ENCODE data around the gene BDH2.

The BDH2 gene

DNA sequence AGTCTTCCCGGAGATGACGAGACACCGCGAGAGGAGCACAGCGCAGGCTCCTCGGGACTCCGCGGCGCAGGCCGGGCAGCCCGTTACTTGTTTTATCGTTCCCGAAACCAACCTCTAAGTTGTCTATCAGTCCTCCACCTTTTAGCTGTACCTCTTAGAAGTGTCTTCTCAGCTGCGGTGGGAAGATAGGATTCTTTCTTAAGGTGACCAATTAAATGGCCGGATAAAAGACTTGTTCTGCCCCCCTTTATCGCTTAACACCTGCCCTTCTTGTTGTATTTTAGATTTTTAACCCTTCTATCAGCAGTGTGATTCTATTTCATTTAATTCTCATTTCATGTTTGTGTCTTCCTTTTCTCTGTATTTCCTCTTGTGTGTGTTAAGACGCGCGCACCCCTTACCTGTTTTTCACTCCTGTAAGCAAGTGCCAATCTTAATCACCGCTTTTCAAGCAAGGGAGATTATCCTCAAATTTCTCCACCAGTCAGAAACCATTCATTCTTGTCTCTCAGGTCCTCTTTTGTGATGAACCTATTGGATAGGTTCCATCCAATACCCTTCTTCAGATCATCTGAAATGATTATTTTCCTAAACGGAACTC, 22.8 kb downstream of the BDH2 start, which contains the start of gene SLC9B2:
Gene SLC9B2, minus strand, starts transcription at position 15 of the 601 bp plus-strand sequence. CDS start 9,211 bp downstream, outside the sequence.
- TF ChIP-seq, protein P1, sequence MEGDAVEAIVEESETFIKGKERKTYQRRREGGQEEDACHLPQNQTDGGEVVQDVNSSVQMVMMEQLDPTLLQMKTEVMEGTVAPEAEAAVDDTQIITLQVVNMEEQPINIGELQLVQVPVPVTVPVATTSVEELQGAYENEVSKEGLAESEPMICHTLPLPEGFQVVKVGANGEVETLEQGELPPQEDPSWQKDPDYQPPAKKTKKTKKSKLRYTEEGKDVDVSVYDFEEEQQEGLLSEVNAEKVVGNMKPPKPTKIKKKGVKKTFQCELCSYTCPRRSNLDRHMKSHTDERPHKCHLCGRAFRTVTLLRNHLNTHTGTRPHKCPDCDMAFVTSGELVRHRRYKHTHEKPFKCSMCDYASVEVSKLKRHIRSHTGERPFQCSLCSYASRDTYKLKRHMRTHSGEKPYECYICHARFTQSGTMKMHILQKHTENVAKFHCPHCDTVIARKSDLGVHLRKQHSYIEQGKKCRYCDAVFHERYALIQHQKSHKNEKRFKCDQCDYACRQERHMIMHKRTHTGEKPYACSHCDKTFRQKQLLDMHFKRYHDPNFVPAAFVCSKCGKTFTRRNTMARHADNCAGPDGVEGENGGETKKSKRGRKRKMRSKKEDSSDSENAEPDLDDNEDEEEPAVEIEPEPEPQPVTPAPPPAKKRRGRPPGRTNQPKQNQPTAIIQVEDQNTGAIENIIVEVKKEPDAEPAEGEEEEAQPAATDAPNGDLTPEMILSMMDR (IDR thresholded peaks at IDR 0.05; ENCODE audit: control extremely low read depth, extremely low read depth, low read depth, missing control alignments), result no peak
- ChIA-PET CTCF (interaction anchor here (0.7 to 10.4 kb wide), 4 partner anchors 15 to 456 kb away, joined by 3 to 128 read pairs (median 5); no protein-coding TSS in a partner anchor), POLR2A (no interaction called here)
- DNase-seq (ENCODE audit: extremely low spot score), result peak; percentile 16

DNA sequence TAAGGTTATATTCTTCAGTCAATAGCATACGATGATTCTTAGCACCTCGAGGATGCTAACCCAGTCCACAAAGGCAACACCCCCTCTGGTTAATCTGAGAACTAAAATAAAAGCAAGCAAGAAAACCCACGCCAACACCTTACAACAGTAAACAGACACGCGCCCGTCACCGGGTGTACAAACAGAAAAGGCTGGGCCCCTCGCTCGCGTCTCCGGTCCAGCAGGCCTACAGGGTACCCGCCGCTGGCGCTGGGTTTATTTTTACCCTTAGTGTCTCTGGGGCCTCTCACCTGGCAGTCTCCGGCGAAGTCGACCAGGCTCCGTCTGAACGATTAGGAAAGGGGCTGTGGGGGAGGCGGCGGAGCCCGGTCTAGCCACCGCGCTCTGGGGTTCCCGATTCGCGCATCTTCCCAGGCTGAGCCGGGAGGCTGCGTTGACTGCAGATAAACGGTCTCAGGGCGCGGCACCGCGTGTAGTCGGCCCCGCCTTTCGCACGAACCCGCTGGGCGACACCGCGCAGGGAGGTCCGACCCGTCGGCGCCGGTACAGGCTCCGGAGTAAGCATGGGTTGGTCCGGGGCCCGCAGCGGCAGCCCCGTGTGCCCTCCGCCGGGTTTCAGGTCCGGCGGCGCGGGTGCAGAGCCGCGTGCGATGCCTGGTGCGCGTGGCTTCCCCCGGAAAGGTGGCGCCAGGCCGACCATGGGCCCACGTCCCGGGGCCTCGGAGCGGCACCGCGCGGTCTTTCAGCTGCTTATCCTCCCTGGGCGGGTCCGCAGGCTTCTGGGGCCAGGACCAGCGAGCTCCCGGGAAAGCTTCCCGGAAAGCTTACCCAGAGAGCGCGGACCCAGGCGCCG, 23.5 kb downstream of the BDH2 start:
- DNase-seq (ENCODE audit: extremely low spot score), result peak; percentile 70
- ChIA-PET POLR2A (no interaction called here), CTCF (interaction anchor here (0.7 to 10.4 kb wide), 7 partner anchors 8 to 456 kb away, joined by 3 to 128 read pairs (median 4); no protein-coding TSS in a partner anchor)
- TF ChIP-seq, protein P1 (IDR thresholded peaks at IDR 0.05; ENCODE audit: control extremely low read depth, extremely low read depth, low read depth, missing control alignments), result no peak

DNA sequence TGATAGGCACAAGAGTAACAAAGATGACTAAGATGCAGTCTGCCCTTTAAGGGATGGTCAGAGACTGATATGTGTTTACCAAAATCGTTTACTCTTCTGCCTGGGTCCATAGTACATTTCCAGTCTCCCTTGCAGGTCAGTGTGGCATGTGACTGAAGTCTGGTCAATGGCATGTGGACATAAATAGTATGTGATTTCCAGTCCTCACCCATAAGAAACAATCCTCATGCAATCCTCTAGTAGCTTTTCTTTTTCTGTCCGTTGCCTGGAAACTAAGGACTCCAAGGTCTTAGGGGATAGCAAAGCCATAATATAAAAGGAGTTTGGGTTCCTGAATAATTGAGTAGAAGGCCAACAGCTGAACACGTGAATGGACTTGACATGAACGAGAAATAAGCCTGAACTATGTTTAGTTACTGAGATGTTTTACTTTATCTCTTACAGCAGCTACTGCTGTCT, 24.2 kb downstream of the BDH2 start:
- POLR2A ChIA-PET, result no interaction called here
- CTCF ChIA-PET, result interaction anchor here (0.8 to 10.4 kb wide), 6 partner anchors 9 to 29 kb away, joined by 3 to 128 read pairs (median 4); partner anchors contain the start of gene BDH2
- peak; percentile 9 for DNase-seq (ENCODE audit: extremely low spot score)
- TF ChIP-seq, protein P1 (IDR thresholded peaks at IDR 0.05; ENCODE audit: control extremely low read depth, extremely low read depth, low read depth, missing control alignments), result no peak

DNA sequence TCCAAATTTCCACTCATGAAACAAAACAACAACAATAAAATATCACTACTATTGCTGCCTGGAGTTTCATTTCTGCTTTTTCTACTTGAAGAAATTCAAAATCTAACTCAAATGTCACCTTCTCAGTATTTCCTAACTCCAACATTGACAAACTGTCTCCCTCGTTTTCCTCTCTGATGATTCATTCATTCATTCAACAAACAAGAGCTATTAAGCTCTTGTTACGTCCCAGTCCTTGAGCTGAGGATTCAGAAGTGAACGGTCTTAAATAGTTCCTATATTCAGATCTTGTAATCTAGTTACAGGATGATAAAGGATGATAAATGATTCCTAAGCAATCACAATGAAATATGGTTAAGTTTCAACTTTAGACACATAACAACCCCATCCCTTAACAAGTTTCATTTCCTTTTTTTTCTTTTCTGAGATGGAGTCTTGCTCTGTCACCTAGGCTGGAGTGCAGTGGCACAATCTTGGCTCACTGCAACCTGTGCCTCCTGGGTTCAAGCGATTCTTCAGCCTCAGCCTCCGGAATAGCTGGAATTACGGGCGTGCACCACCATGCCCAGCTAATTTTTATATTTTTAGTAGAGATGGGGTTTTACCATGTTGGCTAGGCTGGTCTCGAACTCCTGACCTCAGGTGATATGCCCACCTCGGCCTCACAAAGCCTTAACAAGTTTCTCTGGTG, 24.7 kb downstream of the BDH2 start:
- POLR2A ChIA-PET, result interaction anchor here (0.5 kb wide), 1 partner anchor 23 kb away, joined by 3 read pairs; no protein-coding TSS in a partner anchor
- TF ChIP-seq, protein P1 (IDR thresholded peaks at IDR 0.05; ENCODE audit: control extremely low read depth, extremely low read depth, low read depth, missing control alignments), result no peak
- CTCF ChIA-PET, result interaction anchor here (0.8 to 10.4 kb wide), 7 partner anchors 9 to 25 kb away, joined by 3 to 128 read pairs (median 4); partner anchors contain the start of gene BDH2
- peak; percentile 26 for DNase-seq (ENCODE audit: extremely low spot score)

DNA sequence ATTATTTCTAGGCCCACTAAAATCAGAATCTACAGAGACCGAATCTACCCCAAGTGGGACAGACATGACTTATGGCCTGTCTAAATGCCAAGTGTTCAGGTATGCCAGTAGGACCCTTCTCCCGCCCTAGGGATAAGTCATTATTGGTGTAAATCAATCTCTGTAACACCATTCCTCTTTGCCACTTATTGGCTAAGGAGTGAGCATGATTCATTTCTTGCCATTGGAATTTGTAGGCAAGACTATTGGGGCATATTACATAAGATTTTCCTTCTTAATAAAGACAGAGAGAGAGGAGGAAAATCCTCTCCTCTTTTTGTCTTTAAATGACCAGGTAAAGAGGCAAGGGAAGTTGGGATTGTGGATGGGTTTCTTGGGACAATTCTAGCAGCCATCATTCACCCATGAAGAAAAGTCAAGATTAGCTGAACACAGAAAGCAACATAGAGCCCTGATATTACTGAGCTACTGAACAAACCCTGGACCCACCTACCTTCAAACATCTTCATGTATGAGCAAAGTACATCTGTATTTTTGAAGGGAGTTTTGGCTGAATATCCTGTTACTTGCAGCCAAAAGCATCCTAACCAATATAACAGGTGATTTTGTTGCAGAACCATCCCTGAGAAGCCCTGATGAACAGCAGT, 25.7 kb downstream of the BDH2 start:
- ChIA-PET POLR2A (no interaction called here), CTCF (interaction anchor here (1.2 to 10.4 kb wide), 3 partner anchors 10 to 18 kb away, joined by 4 to 128 read pairs (median 4); no protein-coding TSS in a partner anchor)
- no peak for DNase-seq (ENCODE audit: extremely low spot score)
- TF ChIP-seq, protein P1 (IDR thresholded peaks at IDR 0.05; ENCODE audit: control extremely low read depth, extremely low read depth, low read depth, missing control alignments), result no peak
